ENCODE measurements around the gene TNFAIP2. TPM values are rescaled to one million over a fixed set of nuclear protein-coding genes. Genes with fewer than 3 reads are reported as not detected.
A peak's percentile ranks its signal among the peaks of the same experiment; 100 is the strongest.
"Not testable (repeated sequence)": the region's sequence is repeated elsewhere in the genome, so short reads cannot be mapped to it uniquely, and the experiment has no call there.

Gene TNFAIP2
- total RNA-seq, 1 donor from 2014 or later: 41.3 TPM

- DNase-seq: no peak
Measured at GRCh38 chr14:103107941-103108748, 15.1 kb upstream of the TNFAIP2 start.

GRCh38 chr14:103108749-103109207 lies 14.5 kb upstream of the TNFAIP2 start:
- no peak for DNase-seq

- DNase-seq: no peak
Measured at GRCh38 chr14:103109535-103110441, 13.5 kb upstream of the TNFAIP2 start.

DNA sequence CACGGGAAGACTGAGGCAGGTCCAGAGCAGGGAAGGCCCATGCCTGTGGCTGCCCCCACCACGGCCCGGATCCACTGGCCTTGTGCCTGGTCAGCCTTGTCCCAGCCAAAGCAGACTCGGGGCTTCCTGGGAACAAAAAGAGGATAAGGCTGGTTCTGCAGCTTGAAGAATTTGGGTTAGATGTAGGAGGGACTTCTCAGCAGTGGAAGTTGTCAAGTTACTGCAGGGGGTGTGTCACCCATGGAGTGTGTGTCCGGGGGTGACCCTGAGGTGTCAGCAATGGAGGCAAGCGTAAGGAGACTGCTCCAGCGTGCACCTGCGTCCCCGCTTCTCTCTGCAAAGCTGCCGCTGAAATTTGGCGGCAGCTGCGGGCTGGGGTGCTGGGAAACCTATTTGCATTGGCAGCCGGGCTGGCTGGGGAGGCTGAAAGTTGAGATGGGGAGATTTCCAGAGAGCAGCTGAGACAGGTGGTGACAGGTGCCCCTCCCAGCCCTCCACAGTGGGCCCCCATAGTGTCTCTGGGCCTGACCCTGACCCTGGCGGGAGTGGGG lies 12.5 kb upstream of the TNFAIP2 start:
- DNase-seq: no peak

DNA sequence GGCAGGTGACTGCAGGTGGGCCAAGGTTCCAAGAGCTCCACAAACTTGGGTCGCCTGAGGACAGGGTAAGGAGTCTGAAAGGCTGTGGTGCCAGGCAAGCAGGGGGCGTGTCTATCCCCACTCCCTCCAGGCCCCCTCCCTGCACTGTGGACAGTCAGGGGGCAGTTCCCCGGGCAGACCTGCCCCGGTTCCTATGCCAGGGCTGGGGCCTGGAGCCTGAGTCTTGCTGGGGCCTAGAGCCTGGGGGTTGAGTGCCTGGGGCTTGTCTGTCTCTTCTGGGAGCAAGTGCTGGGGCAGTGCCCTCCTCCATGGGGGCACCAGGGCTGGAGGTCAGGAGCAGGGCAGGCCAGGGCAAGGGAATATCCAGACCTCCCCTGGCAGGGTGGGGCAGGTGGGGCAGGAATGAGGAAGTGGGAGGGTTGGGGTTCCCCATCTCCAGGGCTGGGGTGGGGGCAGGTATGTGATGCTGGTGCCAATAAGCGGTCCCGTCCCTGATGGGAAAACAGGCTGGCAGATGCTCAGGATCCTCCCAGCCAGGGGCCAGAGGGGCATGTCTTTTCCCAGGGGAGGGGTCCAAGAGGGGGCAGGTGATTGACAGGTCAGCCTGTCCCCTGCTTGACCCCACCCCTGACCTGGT lies 11.9 kb upstream of the TNFAIP2 start:
- DNase-seq: no peak

GRCh38 chr14:103112400-103113243 lies 10.6 kb upstream of the TNFAIP2 start:
- DNase-seq: no peak

DNA sequence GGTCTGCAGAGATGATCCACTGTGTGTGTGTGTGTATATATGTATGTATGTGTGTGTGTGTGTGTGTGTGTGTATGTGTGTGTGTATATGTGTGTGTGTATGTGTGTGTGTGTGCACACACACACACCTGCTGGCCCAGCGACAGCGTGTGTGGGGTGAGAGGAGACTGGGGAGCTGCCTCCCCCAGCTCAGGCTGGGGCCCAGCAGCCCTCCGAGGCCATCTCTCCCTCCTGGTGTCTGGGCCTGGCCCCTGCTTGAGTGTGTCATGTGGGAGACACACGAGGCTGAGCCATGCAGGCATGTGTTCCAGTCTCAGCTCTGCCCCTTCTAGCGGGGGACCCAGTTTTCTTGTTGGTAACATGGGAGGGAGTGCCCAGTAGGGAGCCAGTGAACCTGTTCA lies 10.0 kb upstream of the TNFAIP2 start:
- no peak for DNase-seq

DNA sequence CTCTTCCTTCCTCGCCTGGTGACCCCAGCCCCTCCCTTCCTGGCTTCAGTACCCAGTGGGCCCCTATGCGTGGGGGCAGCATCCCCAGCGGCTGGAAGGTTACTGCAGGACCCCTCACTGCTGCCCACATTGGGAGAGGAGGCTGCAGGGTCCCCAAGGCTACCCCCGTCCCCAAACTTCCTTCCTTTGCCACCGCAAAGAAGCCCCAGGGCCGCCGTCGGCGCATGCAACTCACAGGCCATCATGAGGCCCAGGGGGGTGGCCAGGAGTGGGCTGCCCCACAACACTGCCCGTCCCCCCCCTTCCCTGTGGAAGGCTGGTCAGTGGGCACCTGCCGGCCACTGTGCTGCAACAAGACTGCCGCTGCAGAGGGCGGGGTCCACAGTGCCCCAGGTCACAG lies 9.5 kb upstream of the TNFAIP2 start:
- DNase-seq: no peak

DNA sequence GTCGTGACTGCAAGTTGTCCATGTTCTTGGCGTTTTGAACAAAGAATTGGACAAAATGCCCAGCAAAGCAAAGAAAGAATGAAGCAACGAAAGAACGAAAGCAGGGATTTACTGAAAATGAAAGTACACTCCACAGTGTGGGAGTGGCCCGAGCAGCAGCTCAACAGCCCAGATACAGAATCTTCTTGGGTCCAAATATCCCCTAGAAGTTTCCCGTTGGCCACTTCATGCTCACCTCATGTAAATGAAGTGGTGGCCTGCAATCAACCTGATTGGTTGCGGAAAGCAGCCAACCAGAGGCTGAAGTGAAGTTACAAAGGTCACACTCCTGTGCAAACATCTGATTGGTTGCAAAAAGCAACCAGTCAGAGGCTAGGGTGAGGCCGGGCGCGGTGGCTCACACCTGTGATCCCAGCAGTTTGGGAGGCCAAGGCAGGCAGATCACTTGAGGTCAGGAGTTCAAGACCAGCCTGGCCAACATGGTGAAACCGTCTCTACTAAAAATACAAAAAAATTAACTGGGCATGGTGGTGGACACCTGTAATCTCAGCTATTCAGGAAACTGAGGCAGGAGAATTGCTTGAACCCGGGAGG lies 8.1 kb upstream of the TNFAIP2 start:
- not testable (repeated sequence) for DNase-seq

- no peak for DNase-seq
Measured at GRCh38 chr14:103115845-103116572, 7.3 kb upstream of the TNFAIP2 start.

DNA sequence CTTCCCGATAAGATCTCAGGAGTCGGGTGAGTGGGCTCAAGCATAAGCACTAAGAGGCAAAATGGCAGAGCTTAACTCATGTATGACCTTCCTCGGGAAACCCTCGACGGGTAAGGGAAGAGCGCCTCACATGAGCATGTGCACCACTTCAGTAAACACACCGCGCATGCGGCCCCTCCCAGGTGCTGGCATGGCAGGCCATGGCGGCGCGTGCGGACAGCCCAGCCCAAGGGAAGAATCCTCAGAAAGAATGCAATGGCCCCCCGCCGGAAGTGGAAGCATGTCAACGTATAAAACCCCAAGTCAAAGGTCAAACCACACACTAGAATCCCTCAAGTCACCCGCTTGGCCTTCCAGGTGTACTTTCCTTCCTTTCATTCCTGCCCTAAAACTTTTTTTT lies 6.6 kb upstream of the TNFAIP2 start:
- no peak for DNase-seq

- not testable (repeated sequence) for DNase-seq
Measured at GRCh38 chr14:103117499-103117898, 5.8 kb upstream of the TNFAIP2 start.

DNA sequence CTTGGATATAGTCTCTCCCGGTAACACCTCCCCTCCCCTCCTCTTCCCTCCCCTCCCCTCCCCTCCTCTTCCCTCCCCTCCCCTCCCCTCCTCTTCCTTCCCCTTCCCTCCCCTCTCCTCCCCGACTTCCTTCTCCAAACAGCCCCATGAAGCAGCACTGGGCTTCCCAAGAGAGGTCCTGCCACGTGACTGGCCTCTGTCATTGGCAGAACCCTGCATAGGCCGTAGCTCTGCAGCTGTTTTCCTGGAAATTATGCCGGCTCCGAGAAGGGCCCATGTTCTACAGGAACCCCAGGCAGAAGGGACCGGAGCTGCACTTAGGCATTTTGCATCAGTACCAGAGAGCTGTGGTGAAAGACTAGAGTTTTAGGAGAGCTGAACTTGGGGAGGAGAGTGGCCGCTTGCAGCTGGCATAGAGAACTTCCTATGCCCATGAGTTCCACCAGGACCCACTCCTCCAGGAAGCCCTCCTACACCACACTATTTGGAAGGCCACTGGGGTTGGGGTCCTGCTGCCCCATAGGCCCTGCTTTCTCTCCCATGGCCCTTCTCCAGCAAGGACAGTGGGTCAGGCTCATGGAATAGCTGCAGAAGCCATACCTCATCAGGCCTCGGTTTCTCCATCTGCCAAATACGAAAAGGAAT lies 5.1 kb upstream of the TNFAIP2 start:
- DNase-seq: peak; percentile 59

DNA sequence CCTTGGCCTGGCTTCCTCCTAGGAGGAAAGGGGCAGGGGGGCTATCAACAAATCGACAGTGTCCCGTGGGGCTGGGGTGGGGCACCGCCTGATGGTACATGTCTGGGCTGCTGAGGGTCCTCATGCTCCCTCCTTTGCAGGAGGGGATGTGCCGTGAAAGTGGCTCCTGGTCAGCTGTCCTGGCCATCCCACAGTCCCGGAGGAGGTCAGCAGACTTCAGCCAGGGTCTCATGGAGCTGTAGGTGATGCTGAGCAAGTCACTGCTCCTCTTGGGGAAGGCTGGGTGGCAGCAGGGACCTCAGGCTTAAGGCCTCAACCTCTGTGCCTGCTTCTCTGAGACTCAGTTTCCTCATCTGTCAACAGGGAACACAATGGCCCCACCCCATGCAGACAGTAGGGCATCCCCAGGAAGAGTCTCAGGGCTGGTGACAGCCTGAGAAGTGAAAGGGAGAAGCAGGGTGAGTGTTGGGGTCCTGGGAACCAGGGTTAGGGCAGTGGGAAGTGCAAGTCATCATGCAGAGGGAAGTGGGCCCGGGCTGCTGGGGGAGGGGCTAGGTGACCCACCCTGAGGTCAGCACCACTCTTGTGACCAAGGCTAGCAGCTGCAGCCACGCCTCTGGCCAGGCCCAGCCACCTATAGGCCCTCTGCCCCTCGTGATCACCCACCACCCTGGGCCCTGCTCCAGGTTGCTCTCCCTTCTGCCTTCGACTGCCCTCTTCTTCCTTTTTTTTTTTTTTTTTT lies 4.4 kb upstream of the TNFAIP2 start:
- no peak for DNase-seq

GRCh38 chr14:103119527-103119926 lies 3.7 kb upstream of the TNFAIP2 start:
- not testable (repeated sequence) for DNase-seq

- peak; percentile 68 for DNase-seq
Measured at GRCh38 chr14:103121121-103121845, 2.0 kb upstream of the TNFAIP2 start.

DNA sequence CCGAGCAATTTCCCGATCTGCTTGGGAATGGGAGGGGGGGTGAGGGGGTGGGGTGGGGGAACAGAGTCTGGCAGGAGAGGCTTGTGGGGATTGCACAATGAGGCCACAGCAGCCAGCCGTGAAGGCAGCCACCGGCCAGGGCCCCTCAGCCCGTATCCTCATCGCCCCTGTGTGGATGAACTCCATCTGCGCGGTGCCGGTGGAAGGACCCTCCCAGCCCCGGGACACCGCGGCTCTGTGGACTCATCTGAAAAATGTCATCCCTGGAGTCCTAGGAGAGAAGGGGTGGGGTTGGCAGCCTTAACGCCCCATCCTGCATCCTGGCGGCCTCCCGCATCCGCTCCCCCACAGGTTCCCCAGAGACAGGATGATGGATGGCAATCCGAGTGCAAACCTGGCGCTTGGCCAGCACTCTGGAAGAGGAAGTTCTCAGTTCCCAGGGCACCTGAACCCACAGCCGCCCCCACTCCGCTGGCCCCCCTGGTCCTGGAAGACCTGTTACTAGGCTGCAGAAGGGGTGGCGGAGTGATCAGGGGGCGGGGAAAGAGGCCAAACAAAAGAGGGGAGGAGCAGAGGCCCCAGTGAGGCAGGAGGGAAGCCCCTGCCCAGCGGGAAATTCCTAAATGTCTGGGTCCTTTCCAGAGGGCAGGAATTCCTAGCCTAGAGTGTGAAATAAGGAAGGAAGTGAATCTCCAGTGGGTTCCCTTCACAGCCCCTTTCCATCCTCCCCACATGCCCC lies 1.2 kb upstream of the TNFAIP2 start:
- DNase-seq: peak; percentile 91

- DNase-seq: no peak
Measured at GRCh38 chr14:103122585-103122946, 695 bp upstream of the TNFAIP2 start.

All from skin of body (tissue), 2 donors.